DLD1 (cell line): ENCODE measurements around the gene IL1RAPL1.

ENCODE experiments used
- in situ Hi-C: cut with HindIII; loops from 2 replicates; pipeline ENCODE4 v1.10.0; 2017; ENCODE audit warnings: low sequenced_read_pairs

The IL1RAPL1 gene

DNA sequence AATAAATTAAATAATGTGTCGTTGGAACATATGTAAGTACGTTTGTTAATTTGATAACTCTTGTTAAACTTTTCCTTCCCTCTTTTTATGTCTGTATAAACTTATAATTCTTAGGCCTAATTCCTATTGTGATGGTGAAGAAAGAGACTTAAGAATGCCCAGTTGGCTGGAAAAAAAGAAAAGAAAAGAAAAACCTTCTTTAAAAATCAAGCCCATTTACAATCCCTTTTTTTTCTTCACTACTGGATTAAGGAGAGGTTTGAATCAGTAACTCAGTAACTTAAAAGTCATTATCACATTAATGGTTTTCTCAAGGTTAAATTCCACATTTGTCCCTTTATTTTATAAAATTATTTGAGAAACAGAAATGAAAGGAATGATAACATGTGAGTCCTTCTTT, 1374.8 kb downstream of the IL1RAPL1 start:
- in situ Hi-C loops, result no loop called here

GRCh38 chrX:29965634-29966033, 1378.4 kb downstream of the IL1RAPL1 start:
- in situ Hi-C loops, result no loop called here

- in situ Hi-C loops, result no loop called here
These were observed 1404.8 kb downstream of the IL1RAPL1 start for GRCh38 chrX:29992083-29992482.

- in situ Hi-C loops, result no loop called here
These were observed 1418.6 kb downstream of the IL1RAPL1 start for GRCh38 chrX:30005813-30006212.
